Endothelial cell of umbilical vein (primary cell): Measurements from ENCODE around the gene ANHX.

Experiments
- EZH2 ChIP-seq: IDR thresholded peaks from 2 replicates; pipeline ENCODE4 v1.6.1; 2012; ENCODE audit warnings: borderline replicate concordance, low read depth, mild to moderate bottlenecking, moderate library complexity, low read length, inconsistent platforms; ENCODE audit not compliant: severe bottlenecking
- POLR2A ChIP-seq: IDR thresholded peaks from 2 replicates; pipeline ENCODE4 v1.6.1; 2012; ENCODE audit warnings: low read depth, mild to moderate bottlenecking, control low read depth, low read length
- POLR2AphosphoS5 ChIP-seq: IDR thresholded peaks from 2 replicates; pipeline ENCODE4 v1.6.1; 2012; ENCODE audit warnings: low read depth, mild to moderate bottlenecking, control low read depth, low read length, moderate library complexity; ENCODE audit not compliant: insufficient read depth
- TF ChIP-seq, protein P1 (sequence below), 2 donors: IDR thresholded peaks; 1 replicate in 1 of 2; 2 replicates in 1 of 2; pipeline ENCODE4 v1.5.1; 2011; ENCODE audit warnings: low read length in 2 of 2, mild to moderate bottlenecking in 2 of 2, moderate library complexity in 2 of 2, control low read depth in 1 of 2, inconsistent platforms in 1 of 2, low read depth in 1 of 2; ENCODE audit not compliant: insufficient read depth in 1 of 2; ENCODE audit errors: extremely low read depth in 1 of 2

DNA sequence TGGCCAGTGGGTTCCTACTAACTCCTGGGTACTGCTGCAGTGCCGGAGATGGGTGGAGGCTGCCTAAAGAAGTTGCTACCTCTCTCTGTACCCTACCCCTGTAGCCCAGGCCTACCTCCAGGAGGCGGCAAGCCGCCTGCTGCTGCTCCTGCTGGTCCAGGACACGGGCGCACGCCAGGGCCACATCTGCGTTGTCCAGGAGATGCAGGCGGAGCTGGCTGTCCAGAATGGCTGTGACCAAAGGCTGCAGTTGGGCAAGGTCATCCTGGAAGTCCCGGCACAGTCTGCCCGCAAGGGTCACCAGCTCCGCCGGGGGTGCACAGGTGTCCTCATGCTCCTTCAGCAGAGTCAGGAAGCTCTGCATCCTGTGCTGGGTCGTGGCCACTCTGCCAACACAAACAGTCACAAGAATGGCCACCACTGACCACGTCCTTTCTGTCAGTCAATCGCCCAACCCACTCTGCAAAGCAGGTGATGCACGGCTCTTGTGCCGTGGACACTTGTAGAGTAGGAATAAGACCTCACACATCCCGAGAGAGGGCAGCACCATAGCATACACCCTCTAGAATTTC, 1.6 kb downstream of the ANHX start:
- TF ChIP-seq EZH2: no peak
- no peak for TF ChIP-seq POLR2A
- TF ChIP-seq, protein P1, sequence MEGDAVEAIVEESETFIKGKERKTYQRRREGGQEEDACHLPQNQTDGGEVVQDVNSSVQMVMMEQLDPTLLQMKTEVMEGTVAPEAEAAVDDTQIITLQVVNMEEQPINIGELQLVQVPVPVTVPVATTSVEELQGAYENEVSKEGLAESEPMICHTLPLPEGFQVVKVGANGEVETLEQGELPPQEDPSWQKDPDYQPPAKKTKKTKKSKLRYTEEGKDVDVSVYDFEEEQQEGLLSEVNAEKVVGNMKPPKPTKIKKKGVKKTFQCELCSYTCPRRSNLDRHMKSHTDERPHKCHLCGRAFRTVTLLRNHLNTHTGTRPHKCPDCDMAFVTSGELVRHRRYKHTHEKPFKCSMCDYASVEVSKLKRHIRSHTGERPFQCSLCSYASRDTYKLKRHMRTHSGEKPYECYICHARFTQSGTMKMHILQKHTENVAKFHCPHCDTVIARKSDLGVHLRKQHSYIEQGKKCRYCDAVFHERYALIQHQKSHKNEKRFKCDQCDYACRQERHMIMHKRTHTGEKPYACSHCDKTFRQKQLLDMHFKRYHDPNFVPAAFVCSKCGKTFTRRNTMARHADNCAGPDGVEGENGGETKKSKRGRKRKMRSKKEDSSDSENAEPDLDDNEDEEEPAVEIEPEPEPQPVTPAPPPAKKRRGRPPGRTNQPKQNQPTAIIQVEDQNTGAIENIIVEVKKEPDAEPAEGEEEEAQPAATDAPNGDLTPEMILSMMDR (IDR thresholded peaks at IDR 0.05; ENCODE audit: extremely low read depth in 1 of 2, insufficient read depth in 1 of 2, low read depth in 1 of 2, low read length in 2 of 2): no peak
- TF ChIP-seq POLR2AphosphoS5: no peak
